HG03342 (cell line): ENCODE results near the gene MSH5.

ENCODE experiments used
- ATAC-seq: cut with Tn5 transposase; IDR thresholded peaks from one replicate; pipeline ENCODE4 v1.9.1; 2021; ENCODE audit warnings: mild to moderate bottlenecking, moderate library complexity; ENCODE audit not compliant: unreplicated experiment

MSH5 gene

DNA sequence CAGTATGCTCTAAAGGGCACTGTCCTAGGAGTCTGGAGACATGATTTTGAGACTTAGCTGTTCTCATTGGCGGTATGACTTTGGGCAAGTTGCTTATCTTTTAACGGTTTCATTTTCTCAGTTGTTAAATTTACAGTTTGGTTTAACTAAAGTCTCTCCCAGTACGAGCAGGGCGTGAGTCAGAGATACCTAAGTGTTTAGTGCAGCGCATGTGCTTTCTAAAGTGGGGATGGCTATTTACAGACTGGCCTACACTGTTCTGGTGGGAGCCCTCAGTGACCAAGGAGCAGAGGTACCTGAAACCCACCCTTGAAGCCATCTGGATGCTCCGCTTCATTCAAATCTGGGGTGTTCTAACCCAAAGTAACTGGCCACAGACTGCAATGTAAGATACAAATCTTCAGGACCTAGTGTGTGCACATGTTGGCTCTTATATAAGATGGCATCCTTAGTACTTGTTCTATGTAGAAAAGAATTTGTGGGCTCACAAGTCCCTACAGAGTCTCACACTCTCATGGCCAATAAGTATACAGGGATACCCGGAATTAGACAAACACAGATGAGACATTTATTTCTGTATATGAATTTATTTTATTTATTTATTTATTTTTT lies 10.7 kb downstream of the MSH5 start:
- ATAC-seq = no peak

- ATAC-seq = no peak
These were observed 13.0 kb downstream of the MSH5 start for GRCh38 chr6:31752739-31753319.

DNA sequence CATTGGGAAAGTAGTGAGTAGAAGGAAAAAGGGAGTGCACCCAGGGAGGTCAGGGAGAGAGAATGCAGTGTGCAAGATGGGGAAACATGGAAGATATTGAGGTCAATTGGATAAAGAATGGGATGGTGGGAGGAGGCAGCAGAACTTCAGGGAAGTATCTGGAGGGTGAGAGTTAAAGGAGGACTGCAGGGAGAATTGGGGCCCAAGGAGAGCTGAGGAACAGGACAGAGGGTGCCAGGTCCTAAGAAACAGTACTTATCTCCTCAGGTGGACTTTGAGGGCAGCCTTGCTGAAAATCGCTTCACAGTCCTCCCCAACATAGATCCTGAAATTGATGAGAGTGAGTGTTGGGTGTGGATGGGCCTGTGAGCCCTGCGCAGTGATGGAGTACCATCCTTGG lies 18.5 kb downstream of the MSH5 start:
- no peak for ATAC-seq

GRCh38 chr6:31760790-31761189 lies 21.0 kb downstream of the MSH5 start:
- ATAC-seq = no peak

- ATAC-seq = no peak
These were observed 21.5 kb downstream of the MSH5 start for GRCh38 chr6:31761343-31761742.

GRCh38 chr6:31762356-31762755 lies 22.6 kb downstream of the MSH5 start, which contains the start of gene SAPCD1:
TSS of gene SAPCD1 (plus strand) at chr6:31762656. CDS start at chr6:31763055, 399 bp downstream.
- no peak for ATAC-seq

- no peak for ATAC-seq
These were observed 23.2 kb downstream of the MSH5 start for GRCh38 chr6:31762878-31763618.

- no peak for ATAC-seq
These were observed 23.8 kb downstream of the MSH5 start for GRCh38 chr6:31763619-31763940.

DNA sequence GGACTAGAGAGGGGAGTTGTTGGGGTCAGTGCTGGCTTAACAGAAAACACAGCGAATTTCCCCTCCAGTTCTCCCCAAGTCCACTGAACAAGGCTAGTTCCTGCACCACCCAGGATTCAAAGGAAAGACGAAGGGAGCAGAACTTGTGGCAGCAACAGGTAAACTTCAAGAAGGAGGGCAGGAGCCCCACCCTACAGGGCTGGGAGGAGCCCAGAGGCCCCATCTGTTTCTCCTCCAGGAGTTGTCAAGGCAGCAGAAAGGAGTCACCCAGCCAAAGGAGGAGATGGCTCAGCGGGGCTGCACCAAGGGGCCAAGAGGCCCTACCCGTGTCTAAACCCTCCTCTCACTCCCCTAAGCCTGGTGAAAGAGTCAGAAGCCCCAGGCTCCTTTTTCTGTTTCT lies 24.4 kb downstream of the MSH5 start:
- no peak for ATAC-seq

GRCh38 chr6:31765559-31765909 lies 25.7 kb downstream of the MSH5 start:
- ATAC-seq = no peak

DNA sequence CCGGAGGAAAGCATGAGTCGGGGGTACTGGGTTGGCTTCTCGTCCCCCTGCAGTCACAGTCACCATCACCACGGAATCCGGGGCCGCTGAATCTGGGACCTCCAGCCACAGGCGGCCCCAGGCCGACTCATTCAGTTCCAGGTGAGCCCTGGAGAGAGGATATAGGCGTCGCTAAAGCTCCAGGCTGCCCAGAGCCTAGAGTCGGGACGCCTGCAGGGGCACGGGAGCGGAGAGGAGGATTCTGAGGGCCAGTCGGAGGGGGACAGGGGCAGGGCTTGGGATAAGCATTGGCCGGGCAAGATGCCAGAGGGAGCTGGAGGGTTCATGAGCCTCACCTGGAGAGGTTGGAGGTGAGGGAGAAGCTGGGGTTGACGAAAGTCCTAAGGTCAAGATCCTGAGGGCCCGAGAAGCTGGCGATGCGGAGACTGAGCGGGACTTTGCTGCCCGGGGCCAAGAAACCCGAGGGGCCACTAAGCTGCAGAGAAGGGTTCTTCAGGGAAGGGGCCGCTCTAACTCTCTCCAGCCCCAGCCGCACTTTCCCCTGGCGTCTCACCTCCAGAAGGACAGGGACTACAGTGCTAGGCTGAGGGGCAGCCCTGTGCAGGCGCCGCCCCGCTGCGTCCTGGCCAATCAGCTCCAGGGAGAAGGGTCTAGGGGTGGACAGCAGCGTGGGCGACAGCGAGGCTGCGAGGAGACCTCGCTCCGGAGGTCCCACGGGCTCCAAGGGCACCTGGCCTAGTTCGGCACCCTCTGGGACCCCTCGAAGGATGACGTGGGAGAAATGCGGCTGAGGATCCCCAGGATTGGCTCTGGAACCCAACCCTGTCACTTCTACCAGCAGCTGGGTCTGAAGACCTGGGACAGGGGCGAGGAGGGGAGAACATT lies 26.3 kb downstream of the MSH5 start:
- no peak for ATAC-seq

DNA sequence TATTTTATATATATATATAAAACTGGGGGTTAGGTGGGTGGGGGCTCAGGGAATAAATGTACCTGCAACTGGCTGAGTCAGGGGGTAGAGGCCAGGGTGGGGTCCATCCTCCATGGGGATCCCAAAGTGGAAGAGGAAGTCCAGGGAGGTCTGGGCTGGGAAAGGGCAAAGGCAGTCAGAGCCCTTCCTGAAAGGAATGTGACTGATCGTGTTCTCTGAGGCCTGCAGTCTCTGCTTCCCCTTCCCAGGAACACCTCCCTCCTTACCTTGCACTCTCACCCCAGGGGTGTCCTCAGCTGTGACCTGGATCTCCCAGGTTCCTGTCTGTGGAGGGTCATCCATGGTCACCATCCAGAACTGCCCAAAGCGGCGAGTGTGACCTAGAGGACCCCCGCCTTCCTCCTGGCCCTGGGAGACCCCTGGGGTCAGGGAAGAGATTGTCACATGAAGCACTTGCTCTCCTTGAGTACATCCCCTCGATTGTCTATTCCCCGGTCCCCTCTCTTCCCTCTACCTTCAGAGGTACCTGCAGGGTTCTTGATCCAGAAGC lies 27.4 kb downstream of the MSH5 start:
- no peak for ATAC-seq

DNA sequence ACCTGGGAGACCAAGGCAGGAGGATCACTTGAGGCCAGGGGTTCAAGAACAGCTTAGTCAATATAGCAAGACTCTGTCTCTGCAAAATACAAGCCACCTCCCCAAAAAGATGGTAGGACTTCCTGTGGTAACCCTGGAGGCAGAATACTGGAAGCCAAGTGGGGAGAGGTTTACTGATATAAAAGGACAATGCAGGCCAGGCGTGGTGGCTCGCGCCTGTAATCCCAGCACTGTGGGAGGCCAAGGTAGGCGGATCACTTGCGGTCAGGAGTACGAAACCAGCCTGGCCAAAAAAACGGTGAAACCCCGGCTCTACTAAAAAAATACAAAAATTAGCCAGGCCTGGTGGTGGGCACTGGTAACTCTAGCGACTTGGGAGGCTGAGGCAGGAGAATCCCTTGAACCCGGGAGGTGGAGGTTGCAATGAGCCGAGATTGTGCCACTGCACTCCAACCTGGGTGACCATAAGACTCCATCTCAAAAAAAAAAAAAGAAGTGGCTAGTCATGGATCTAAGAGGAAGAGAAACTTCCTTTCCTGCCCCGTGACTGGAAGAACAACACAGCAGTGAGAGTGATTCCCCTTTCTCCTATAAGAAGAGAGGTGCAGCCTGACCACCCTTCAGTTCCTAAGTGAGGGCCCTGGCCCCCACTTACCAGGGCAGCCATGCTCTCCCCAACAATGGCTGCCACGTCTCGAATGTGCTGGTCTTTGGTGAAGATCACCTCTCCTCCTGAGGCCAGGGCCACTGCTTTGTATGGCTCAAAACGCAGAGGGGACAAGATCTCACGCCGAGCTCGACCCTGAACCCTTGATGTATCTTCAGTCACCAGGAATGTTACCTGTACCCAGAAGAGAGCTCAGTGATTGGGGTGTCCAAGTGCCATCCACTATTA lies 28.8 kb downstream of the MSH5 start:
- ATAC-seq = no peak

GRCh38 chr6:31769684-31770371 lies 30.0 kb downstream of the MSH5 start:
- ATAC-seq = no peak

DNA sequence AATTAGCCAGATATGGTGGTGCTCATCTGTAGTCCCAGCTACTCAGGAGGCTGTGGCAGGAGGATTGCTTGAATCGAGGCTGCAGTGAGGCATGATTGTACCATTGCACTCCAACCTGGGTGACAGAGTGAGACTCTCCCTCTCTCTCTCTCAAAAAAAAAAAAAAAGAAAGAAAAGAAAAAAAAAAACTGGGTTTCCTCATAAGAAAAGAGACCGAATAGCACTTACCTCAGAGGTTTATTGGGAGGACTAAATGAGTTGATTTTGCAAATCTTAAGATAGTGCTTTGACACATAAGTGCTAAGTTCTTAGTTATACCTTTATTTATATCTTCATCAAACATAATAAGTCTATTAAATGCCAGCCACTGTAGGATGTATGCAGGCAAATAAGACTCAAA lies 31.1 kb downstream of the MSH5 start:
- ATAC-seq = no peak

GRCh38 chr6:31771992-31772358 lies 32.2 kb downstream of the MSH5 start:
- no peak for ATAC-seq

GRCh38 chr6:31775184-31775583 lies 35.4 kb downstream of the MSH5 start:
- ATAC-seq = no peak

- no peak for ATAC-seq
These were observed 36.1 kb downstream of the MSH5 start for GRCh38 chr6:31775633-31776484.

GRCh38 chr6:31776485-31776988 lies 36.7 kb downstream of the MSH5 start:
- no peak for ATAC-seq
